ENCODE results near the gene FGD4.

FGD4 gene

GRCh38 chr12:32407795-32408194 lies 8.4 kb downstream of the FGD4 start:
- no peak for DNase-seq (ENCODE audit: low spot score)

- no peak for DNase-seq (ENCODE audit: low spot score)
These were observed 14.1 kb downstream of the FGD4 start for GRCh38 chr12:32413412-32413811.

GRCh38 chr12:32418221-32418620 lies 18.9 kb downstream of the FGD4 start:
- no peak for DNase-seq (ENCODE audit: low spot score)

- DNase-seq (ENCODE audit: low spot score), result no peak
These were observed 19.7 kb downstream of the FGD4 start for GRCh38 chr12:32418903-32419519.

GRCh38 chr12:32419520-32419960 lies 20.2 kb downstream of the FGD4 start:
- DNase-seq (ENCODE audit: low spot score), result no peak

GRCh38 chr12:32420356-32420755 lies 21.0 kb downstream of the FGD4 start:
- DNase-seq (ENCODE audit: low spot score), result no peak

- DNase-seq (ENCODE audit: low spot score), result no peak
These were observed 24.2 kb downstream of the FGD4 start for GRCh38 chr12:32423559-32423958.

GRCh38 chr12:32431025-32431424 lies 31.7 kb downstream of the FGD4 start:
- DNase-seq (ENCODE audit: low spot score), result no peak

- no peak for DNase-seq (ENCODE audit: low spot score)
These were observed 36.8 kb downstream of the FGD4 start for GRCh38 chr12:32435921-32436705.

- DNase-seq (ENCODE audit: low spot score), result no peak
These were observed 37.7 kb downstream of the FGD4 start for GRCh38 chr12:32437095-32437515.

- no peak for DNase-seq (ENCODE audit: low spot score)
These were observed 40.9 kb downstream of the FGD4 start for GRCh38 chr12:32440120-32440865.

GRCh38 chr12:32443491-32443890 lies 44.1 kb downstream of the FGD4 start:
- no peak for DNase-seq (ENCODE audit: low spot score)

- no peak for DNase-seq (ENCODE audit: low spot score)
These were observed 45.5 kb downstream of the FGD4 start for GRCh38 chr12:32444895-32445294.

- DNase-seq (ENCODE audit: low spot score), result no peak
These were observed 46.0 kb downstream of the FGD4 start for GRCh38 chr12:32445356-32445755.

GRCh38 chr12:32446316-32447119 lies 47.2 kb downstream of the FGD4 start:
- no peak for DNase-seq (ENCODE audit: low spot score)

- no peak for DNase-seq (ENCODE audit: low spot score)
These were observed 49.2 kb downstream of the FGD4 start for GRCh38 chr12:32448586-32448985.

- DNase-seq (ENCODE audit: low spot score), result no peak
These were observed 51.0 kb downstream of the FGD4 start for GRCh38 chr12:32450363-32450762.

- DNase-seq (ENCODE audit: low spot score), result no peak
These were observed 51.4 kb downstream of the FGD4 start for GRCh38 chr12:32450768-32451167.

- DNase-seq (ENCODE audit: low spot score), result no peak
These were observed 52.5 kb downstream of the FGD4 start for GRCh38 chr12:32451816-32452215.

- no peak for DNase-seq (ENCODE audit: low spot score)
These were observed 54.7 kb downstream of the FGD4 start for GRCh38 chr12:32454075-32454474.

GRCh38 chr12:32454866-32455265 lies 55.5 kb downstream of the FGD4 start:
- no peak for DNase-seq (ENCODE audit: low spot score)

GRCh38 chr12:32455607-32456071 lies 56.3 kb downstream of the FGD4 start:
- no peak for DNase-seq (ENCODE audit: low spot score)

Data from left forelimb (tissue), 1 donor.